HG03103 (cell line): ENCODE results near the gene SYTL1.
"Not testable (repeated sequence)": the region's sequence is repeated elsewhere in the genome, so short reads cannot be mapped to it uniquely, and the experiment has no call there.

Experiments
- ATAC-seq: cut with Tn5 transposase; IDR thresholded peaks from one replicate; pipeline ENCODE4 v1.9.1; 2021; ENCODE audit warnings: low read depth; ENCODE audit not compliant: unreplicated experiment

Gene SYTL1

GRCh38 chr1:27380766-27381733 lies 39.2 kb downstream of the SYTL1 start:
- no peak for ATAC-seq

DNA sequence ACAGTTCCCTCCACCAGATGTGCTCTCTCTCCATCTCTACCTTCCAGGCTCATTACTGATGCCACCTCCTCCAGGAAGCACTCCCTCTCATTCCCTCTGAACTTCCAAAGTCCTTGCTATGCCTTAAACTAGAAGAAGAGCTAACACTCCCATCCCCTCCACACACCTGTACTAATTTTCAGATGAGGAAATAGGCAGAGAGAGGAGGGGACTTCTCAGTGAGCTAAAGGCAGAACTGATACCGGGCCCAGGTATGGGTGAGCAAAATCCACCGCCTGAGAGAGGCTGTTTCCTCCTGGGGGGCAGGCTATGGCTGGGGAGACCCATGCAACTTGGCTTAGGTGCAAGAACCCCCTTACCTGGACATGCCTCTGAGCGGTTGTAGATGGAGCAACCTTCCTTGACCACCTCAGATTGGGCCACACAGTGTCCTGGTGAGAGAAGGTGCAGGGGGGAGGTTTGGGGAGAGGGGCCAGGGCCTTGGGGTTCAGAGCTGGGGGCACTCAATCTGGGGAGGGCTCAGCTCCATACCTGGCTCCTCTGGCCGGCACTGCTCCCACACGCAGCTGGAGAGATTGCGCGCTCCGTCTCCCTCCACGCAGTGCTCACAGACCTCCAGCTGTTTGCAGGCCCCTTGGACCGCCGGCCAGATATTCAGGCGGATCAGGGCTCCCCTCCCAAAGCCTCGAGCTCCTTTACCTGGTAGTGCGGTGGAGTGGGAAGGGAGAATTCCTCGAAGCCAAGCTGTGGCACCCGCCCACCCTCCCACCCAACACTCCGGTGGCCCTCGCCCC lies 40.3 kb downstream of the SYTL1 start:
- no peak for ATAC-seq

DNA sequence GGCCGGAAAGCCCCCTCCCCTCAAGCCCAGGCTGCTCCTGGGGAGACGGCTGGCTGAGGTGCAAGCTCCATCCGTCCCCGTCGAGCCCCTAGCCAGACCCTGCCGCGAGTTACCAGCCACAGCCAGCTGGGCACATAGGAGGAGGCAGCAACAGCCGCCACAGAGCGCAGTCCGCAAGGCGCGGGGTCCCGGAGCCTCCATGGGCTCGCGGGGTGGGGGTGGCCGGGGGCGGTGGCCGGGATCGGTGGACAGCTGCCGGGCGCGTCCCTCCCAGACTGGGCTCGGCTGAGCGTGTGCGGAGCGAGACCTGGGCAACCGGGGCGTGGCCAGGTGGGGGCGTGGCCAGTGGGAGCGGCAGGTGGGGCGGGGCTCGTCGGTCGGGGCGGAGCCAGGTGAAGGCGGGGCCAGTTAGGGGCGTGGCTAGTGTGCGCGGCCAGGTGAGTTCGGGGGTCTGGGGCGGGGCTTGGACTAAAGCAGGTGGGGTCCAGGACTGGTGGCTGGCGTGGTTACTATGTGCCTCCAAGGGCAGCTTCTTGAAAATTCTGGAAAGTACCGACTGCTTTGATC lies 41.3 kb downstream of the SYTL1 start, which contains the start of gene CD164L2:
Gene CD164L2, minus strand, starts transcription at position 295 of the 567 bp plus-strand sequence. Its CDS starts 94 bp downstream, at position 201.
- ATAC-seq, result no peak

DNA sequence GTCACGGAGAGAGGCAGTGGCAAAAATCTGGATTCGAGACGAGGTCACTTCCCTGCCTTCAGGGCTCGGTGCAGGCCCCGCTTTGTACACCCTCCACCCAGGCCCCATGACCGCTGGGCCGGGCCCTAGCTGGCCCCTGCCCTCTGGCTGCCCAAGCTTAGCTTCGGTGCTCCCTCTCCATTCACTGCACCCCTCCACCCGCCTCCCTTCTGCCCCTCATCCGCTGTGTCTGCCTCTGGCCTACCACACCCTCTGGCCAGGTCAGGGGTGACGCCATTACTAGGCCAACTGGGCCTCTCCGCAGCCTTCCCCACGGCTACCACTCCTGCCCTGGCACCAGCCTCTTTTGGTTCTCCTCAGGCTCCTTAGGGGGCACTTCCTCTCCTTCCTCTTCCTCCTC lies 41.8 kb downstream of the SYTL1 start:
- no peak for ATAC-seq

DNA sequence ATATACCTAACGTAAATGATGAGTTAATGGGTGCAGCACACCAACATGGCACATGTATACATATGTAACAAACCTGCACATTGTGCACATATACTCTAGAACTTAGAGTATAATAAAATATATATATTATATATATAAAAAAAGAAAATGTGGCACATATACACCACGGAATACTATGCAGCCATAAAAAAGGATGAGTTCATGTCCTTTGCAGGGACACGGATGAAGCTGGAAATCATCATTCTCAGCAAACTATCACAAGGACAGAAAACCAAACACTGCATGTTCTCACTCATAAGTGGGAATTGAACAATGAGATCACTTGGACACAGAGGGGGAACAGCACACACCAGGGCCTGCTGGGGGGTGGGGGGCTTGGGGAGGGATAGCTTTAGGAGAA lies 43.0 kb downstream of the SYTL1 start:
- ATAC-seq, result not testable (repeated sequence)

DNA sequence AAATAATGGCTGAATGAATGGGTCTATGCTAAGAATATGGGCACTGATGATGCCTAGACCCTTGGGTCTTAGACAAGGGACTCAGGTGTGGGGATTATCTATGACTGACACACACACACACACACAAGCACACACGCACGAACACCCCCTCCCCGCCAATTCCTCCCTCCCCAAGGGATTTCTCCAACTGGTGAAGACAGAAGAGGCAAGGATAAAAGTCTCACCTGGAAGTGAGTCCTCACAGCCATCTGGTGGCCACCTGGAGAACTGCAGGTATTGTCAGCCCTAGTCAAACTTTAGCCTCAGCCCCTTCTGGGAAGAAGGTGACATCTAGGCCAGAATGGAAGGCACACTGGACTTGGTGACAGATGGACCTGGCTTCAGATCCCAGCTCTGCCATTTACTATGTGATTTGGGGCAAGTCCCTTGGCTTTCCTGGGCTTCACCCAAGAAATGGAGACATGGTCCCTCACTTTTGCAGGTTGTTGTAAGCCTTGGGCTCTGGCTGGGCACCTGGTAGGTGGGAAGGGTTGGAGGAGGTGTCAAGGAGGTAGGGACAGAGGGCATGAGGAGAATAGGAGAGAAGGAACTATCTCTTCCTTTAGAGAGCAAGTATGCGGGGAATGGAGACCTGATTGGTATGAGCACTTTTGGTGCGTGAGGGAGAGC lies 46.6 kb downstream of the SYTL1 start:
- ATAC-seq, result no peak

DNA sequence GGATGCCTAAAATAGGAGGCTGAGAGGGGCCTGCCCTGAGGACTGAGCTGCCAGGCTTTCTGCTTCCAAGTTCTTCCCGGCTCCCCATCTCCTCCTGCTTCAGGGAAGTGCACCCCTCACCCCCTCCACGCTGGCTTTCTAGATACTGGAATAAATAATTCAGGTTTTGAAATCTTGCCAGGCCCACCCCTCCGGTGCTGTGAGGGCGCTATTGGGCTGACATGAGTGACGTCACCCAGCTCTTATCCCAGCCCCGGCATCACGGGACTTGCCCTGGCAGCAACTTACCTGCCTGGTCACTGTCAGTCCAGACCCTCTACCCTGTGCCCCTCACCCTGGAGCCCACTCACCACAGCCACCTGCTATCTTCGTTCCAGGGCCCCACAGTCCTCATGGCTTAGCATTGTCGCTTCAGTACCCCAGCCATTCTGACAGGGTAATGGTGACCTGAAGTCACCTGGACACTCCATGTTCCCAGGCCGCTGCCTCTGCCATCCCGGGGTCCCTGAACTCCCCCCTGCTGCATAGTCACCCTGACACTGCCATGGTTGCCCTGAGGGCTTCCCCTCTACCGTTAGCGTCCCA lies 49.8 kb downstream of the SYTL1 start:
- no peak for ATAC-seq

GRCh38 chr1:27392096-27392777 lies 50.4 kb downstream of the SYTL1 start, which contains the start of gene GPR3:
Gene GPR3, plus strand, starts transcription at chr1:27392622. Its CDS starts 1,177 bp downstream, at chr1:27393799.
- ATAC-seq, result peak; percentile 62

DNA sequence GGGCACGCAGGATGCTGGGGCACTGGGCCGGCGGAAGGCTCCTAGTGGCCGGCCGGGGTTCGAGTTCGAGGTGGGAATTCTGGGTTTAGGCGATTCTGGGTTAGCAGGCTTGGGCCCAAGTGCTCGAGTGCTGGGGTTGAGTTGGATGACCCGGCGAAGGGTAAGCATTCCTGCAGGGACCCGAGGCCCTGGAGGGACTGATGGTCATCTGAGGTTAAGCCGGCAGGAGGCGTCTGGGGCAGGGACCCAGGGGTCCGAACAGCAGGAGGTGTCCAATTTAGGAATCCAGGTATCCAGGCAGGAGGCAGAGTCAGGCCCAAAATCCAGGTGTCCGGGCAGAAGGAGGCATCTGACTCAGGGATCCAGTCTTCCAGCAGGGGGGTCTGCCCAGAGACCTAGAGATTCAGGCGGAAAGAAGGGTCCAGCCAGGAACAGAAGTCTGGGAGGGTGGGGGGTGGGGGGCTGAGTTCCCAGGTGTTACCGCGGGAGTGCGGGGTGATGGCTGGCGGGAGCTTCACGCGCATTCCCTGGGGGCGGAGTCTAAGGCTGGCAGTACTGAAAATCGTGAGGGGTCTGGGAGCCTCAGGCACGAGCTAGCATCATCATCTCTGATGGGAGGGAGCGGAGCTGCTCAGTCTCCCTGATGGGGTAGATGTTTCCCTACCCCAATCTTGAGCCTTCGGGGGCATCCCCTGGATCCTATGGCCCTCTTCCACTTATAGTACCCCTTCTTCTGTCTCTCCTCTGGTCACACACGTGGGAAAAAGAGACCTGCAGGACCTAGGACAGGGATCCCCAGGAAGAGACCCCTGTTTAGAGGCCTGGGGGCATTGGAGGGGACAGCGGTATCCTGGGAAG lies 51.2 kb downstream of the SYTL1 start:
- ATAC-seq, result no peak

DNA sequence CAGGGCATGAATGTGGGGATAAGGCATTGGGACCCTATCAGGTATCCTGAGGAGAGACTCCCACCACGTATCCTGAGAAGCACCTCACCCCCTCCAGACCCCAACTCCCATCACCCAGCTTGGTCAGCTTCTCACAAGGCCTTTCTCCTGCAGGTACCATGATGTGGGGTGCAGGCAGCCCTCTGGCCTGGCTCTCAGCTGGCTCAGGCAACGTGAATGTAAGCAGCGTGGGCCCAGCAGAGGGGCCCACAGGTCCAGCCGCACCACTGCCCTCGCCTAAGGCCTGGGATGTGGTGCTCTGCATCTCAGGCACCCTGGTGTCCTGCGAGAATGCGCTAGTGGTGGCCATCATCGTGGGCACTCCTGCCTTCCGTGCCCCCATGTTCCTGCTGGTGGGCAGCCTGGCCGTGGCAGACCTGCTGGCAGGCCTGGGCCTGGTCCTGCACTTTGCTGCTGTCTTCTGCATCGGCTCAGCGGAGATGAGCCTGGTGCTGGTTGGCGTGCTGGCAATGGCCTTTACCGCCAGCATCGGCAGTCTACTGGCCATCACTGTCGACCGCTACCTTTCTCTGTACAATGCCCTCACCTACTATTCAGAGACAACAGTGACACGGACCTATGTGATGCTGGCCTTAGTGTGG lies 51.9 kb downstream of the SYTL1 start:
- no peak for ATAC-seq

GRCh38 chr1:27394282-27394658 lies 52.4 kb downstream of the SYTL1 start:
- ATAC-seq, result no peak

GRCh38 chr1:27394925-27395324 lies 53.1 kb downstream of the SYTL1 start:
- no peak for ATAC-seq

GRCh38 chr1:27395441-27396195 lies 53.8 kb downstream of the SYTL1 start:
- no peak for ATAC-seq

- no peak for ATAC-seq
These were observed 55.3 kb downstream of the SYTL1 start for GRCh38 chr1:27397110-27397509.

- ATAC-seq, result no peak
These were observed 55.9 kb downstream of the SYTL1 start for GRCh38 chr1:27397749-27398148.

DNA sequence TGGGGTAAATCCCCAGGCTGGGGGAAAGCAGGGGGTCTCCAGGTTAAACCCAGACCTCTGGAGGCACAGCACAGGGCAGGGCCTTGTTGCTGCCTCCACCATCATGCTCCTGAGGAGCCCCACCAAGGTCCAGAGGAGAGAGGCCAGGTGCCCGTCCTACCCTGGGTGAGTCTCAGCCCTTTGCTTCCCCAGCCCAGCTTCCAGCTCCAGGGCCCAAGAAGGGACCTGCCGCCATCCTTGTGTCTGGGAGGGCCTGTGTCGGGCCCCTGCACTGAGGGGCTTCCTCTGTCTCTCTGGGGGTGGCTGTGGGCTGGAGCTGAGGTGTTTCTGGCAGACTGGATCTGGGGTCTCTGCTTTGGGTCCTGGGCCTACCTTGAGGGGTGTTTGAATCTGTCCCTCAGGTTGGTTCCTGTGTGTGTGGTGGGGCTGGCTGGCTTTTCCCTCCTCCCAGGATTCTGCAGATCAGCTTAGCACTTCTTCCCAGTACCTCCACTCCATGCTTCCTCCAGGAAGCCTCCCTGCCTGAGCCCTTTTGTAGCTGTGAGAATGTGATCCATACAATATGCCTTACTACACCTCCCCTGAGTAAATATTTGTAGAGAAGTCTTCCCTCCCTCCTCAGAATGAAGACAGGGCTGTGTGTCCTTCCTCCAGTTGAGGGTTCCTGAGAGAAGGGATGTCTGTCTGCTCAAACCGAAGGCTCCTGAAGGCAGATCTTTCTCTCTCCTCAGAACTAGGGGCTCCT lies 56.8 kb downstream of the SYTL1 start:
- ATAC-seq, result no peak
